Colonic mucosa (tissue), 4 donors: ENCODE data around the gene GRIN2A. TPM values are rescaled to one million over a fixed set of nuclear protein-coding genes. Genes with fewer than 3 reads are reported as not detected.

Experiments used
- DNase-seq: peaks from one replicate; pipeline ENCODE4 v3.0.0-alpha.2; 2020
- H3K27ac ChIP-seq: fragments of 200-600 bp; one replicate; pipeline ENCODE4 v1.8.0; 2021
- H3K27me3 ChIP-seq: fragments of 200-600 bp; one replicate; pipeline ENCODE4 v1.8.0; 2021
- H3K36me3 ChIP-seq: fragments of 200-600 bp; one replicate; pipeline ENCODE4 v1.8.0; 2021
- H3K4me1 ChIP-seq: fragments of 200-600 bp; one replicate; pipeline ENCODE4 v1.8.0; 2021; ENCODE audit warnings: mild to moderate bottlenecking
- H3K4me3 ChIP-seq: fragments of 200-600 bp; one replicate; pipeline ENCODE4 v1.8.0; 2021
- H3K9ac ChIP-seq, 2 donors: one replicate each; pipeline ENCODE4 v1.7.0; 2013; ENCODE audit warnings: control low read depth in 2 of 2, low read depth in 2 of 2, low read length in 2 of 2
- H3K9me3 ChIP-seq: fragments of 200-600 bp; one replicate; pipeline ENCODE4 v1.8.0; 2021
- intact Hi-C: fragments of 100-400 bp; cut with DNase I; formaldehyde crosslinking; loops from one replicate; pipeline ENCODE4 v1.14.1; 2022
- total RNA-seq, 2 donors: library from RNA; stranded (reverse); fragmentation: NEBNext Ultra II Directional in 1 of 2; extraction: Animal tissue kit (Norgen Biotek cat#: 25700) in 1 of 2; gene quantifications; one replicate each; pipeline ENCODE4 v1.2.1, GENCODE V29; 2021
- TF ChIP-seq, protein P1 (sequence below): fragments of 200-600 bp; IDR thresholded peaks from one replicate; pipeline ENCODE4 v1.8.0; 2022; ENCODE audit warnings: antibody characterized with exemption, mild to moderate bottlenecking
- donor health status: healthy.
- donor health status: DM: no; HTN: no; CAD: no.
- donor health status: DM: no; HTN: no; CAD: no.

The GRIN2A gene
- total RNA-seq, 2 donors from 2014 or later, result 0.15 to 0.40 TPM

DNA sequence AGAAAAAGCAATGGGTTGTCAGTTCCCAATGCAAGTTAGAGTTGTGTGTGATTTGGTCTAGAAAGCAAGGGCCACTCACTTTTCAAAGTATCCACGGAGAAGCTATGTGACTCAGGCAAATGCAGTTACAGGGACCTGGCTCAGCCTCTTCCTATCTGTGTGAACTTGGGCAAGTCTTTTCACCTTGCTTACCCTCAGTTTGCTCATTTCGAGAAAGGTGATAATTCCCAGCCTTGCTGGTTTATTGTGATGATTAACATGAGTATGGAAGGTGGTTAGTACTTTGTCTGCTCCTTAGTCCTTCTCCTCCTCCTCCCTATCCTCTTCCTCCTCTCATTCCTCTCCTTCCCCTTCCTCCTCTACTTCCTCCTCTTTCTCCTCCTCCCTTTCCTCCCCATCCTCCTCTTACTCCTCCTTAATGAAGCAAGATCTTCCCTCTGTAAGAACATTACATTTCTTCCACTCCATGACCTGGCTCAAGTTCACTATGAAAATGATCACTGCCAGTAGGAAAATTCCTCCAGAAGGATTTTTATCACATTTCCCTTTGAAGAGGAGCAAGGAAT lies 204.0 kb downstream of the GRIN2A start:
- no peaks in the 10 kb centered on the region for H3K27me3 ChIP-seq
- no peaks in the 10 kb centered on the region for H3K36me3 ChIP-seq
- no peak overlapping the region for H3K4me3 ChIP-seq
- no peaks in the 10 kb centered on the region for H3K4me1 ChIP-seq
- no peak overlapping the region for H3K27ac ChIP-seq
- no peak for DNase-seq
- TF ChIP-seq, protein P1, sequence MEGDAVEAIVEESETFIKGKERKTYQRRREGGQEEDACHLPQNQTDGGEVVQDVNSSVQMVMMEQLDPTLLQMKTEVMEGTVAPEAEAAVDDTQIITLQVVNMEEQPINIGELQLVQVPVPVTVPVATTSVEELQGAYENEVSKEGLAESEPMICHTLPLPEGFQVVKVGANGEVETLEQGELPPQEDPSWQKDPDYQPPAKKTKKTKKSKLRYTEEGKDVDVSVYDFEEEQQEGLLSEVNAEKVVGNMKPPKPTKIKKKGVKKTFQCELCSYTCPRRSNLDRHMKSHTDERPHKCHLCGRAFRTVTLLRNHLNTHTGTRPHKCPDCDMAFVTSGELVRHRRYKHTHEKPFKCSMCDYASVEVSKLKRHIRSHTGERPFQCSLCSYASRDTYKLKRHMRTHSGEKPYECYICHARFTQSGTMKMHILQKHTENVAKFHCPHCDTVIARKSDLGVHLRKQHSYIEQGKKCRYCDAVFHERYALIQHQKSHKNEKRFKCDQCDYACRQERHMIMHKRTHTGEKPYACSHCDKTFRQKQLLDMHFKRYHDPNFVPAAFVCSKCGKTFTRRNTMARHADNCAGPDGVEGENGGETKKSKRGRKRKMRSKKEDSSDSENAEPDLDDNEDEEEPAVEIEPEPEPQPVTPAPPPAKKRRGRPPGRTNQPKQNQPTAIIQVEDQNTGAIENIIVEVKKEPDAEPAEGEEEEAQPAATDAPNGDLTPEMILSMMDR, result no peak
- no peaks in the 10 kb centered on the region for H3K9me3 ChIP-seq
- H3K9ac ChIP-seq, result no peak overlapping the region
- intact Hi-C loops, result no loop called here

GRCh38 chr16:9977333-9977897 lies 204.8 kb downstream of the GRIN2A start:
- Histone ChIP-seq H3K4me1 (no peaks in the 10 kb centered on the region), H3K9ac (no peak overlapping the region), H3K27ac (no peak overlapping the region), H3K27me3 (no peaks in the 10 kb centered on the region), H3K36me3 (no peaks in the 10 kb centered on the region), H3K4me3 (no peak overlapping the region), H3K9me3 (no peaks in the 10 kb centered on the region)
- no peak for DNase-seq
- TF ChIP-seq, protein P1, result no peak
- intact Hi-C loops, result no loop called here

GRCh38 chr16:9976601-9977000 lies 205.6 kb downstream of the GRIN2A start:
- no peak overlapping the region for H3K4me3 ChIP-seq
- no peak for DNase-seq
- H3K9ac ChIP-seq, result no peak overlapping the region
- no peaks in the 10 kb centered on the region for H3K4me1 ChIP-seq
- no peaks in the 10 kb centered on the region for H3K36me3 ChIP-seq
- intact Hi-C loops, result no loop called here
- no peaks in the 10 kb centered on the region for H3K9me3 ChIP-seq
- TF ChIP-seq, protein P1, result no peak
- H3K27ac ChIP-seq, result no peak overlapping the region
- no peaks in the 10 kb centered on the region for H3K27me3 ChIP-seq

DNA sequence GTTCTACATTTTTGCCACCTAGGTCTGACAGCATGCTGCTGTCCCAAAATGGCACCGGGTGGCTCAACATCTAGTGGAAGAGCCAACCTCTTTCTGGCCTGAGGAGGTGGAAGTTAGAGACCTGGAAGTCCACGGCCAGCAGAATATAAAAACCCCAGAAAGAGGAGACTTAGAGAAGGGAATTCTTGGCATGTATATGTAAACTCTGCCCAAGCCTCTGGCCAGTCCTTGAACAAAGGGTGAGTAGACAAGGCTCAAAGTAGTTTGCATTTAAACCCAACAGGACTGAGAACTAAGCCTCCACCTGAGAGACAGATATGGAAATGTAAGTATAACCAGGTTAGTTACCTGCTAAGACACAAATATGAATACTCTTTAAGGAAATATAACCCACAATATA lies 210.3 kb downstream of the GRIN2A start:
- TF ChIP-seq, protein P1, result no peak
- Histone ChIP-seq H3K9ac (no peak overlapping the region), H3K4me3 (no peak overlapping the region), H3K27ac (no peak overlapping the region), H3K9me3 (no peaks in the 10 kb centered on the region), H3K4me1 (no peaks in the 10 kb centered on the region), H3K27me3 (no peaks in the 10 kb centered on the region), H3K36me3 (no peaks in the 10 kb centered on the region)
- intact Hi-C loops, result no loop called here
- no peak for DNase-seq

GRCh38 chr16:9970796-9971195 lies 211.4 kb downstream of the GRIN2A start:
- H3K27ac ChIP-seq, result no peak overlapping the region

More at GRCh38 chr16:9970796-9971195, 211.4 kb downstream of the GRIN2A start:
- Histone ChIP-seq H3K9me3 (no peaks in the 10 kb centered on the region), H3K27me3 (no peaks in the 10 kb centered on the region), H3K4me1 (no peaks in the 10 kb centered on the region), H3K9ac (no peak overlapping the region), H3K36me3 (no peaks in the 10 kb centered on the region), H3K4me3 (no peak overlapping the region)
- DNase-seq, result no peak
- intact Hi-C loops, result no loop called here
- TF ChIP-seq, protein P1, result no peak
